Lung (tissue), 12 donors: ENCODE measurements around the gene TUBD1. TPM values are rescaled to one million over a fixed set of nuclear protein-coding genes. Genes with fewer than 3 reads are reported as not detected.
"Not testable (repeated sequence)": the region's sequence is repeated elsewhere in the genome, so short reads cannot be mapped to it uniquely, and the experiment has no call there.

Source experiments
- ATAC-seq: fragments of 200-7000 bp; cut with Tn5 transposase; one replicate; pipeline ENCODE4 v1.9.1; 2020; ENCODE audit warnings: moderate number of reproducible peaks; ENCODE audit not compliant: insufficient read depth, low FRiP score
- DNase-seq, 3 donors: peaks; one replicate each; pipeline ENCODE4 v3.0.0-alpha.2; 2013 to 2017
- H3K27ac ChIP-seq, 2 donors: one replicate each; pipeline ENCODE4 v1.5.1; 2013; ENCODE audit warnings: mild to moderate bottlenecking in 2 of 2, moderate library complexity in 2 of 2, control low read depth in 1 of 2, inconsistent platforms in 1 of 2, low read depth in 1 of 2, low read length in 1 of 2
- H3K27me3 ChIP-seq, 3 donors: one replicate each; pipeline ENCODE4 v1.5.1; 2013; ENCODE audit warnings: low read length in 2 of 3; ENCODE audit not compliant: control insufficient read depth in 3 of 3, insufficient read depth in 3 of 3
- H3K36me3 ChIP-seq, 4 donors: one replicate each; pipeline ENCODE4 v1.5.1; 2013; ENCODE audit warnings: low read length in 4 of 4, mild to moderate bottlenecking in 1 of 4, moderate library complexity in 1 of 4; ENCODE audit not compliant: control insufficient read depth in 4 of 4, insufficient read depth in 4 of 4
- H3K4me1 ChIP-seq, 5 donors: one replicate each; pipeline ENCODE4 v1.5.1; 2013; ENCODE audit warnings: low read length in 5 of 5, mild to moderate bottlenecking in 2 of 5, moderate library complexity in 1 of 5; ENCODE audit not compliant: control insufficient read depth in 5 of 5, insufficient read depth in 5 of 5
- H3K4me3 ChIP-seq: one replicate; pipeline ENCODE4 v1.5.1; 2013; ENCODE audit warnings: mild to moderate bottlenecking, control low read depth, moderate library complexity
- H3K9ac ChIP-seq, 2 donors: one replicate each; pipeline ENCODE4 v1.5.1; 2013; ENCODE audit warnings: low read length in 2 of 2, control low read depth in 1 of 2; ENCODE audit not compliant: insufficient read depth in 1 of 2
- H3K9me3 ChIP-seq, 4 donors: one replicate each; pipeline ENCODE4 v1.5.1; 2013; ENCODE audit warnings: low read length in 3 of 4, mild to moderate bottlenecking in 1 of 4, moderate library complexity in 1 of 4; ENCODE audit not compliant: control insufficient read depth in 4 of 4, insufficient read depth in 3 of 4
- WGBS, 2 donors: extraction: QIAGEN DNeasy Blood & Tissue Kit; methylation state at CpG; one replicate each; pipeline ENCODE4 v1.1.7; 2013; 5-methylcytosine and 5-hydroxymethylcytosine counted together
- polyA plus RNA-seq, 2 donors: library from polyadenylated mRNA; stranded (reverse); fragments of 200-250 nt; gene quantifications; one replicate each; pipeline ENCODE4 v1.2.1, GENCODE V29; 2013
- total RNA-seq, 2 donors: library from RNA; depleted of rRNA in 1 of 2; stranded (reverse); fragments of >200 nt in 1 of 2; gene quantifications; one replicate each; pipeline ENCODE4 v1.2.1, GENCODE V29; 2014 to 2021
- TF ChIP-seq, protein P1 (sequence below): IDR thresholded peaks from 2 replicates; pipeline ENCODE4 v1.5.1; 2012; ENCODE audit warnings: mild to moderate bottlenecking; ENCODE audit errors: control extremely low read depth, extremely low read depth
- donor health status: control.
- donor health status: control.
- donor health status: Bipolar disorder and iron deficiency.
- donor health status: healthy.
- donor health status: DM: yes; HTN: yes; CAD: no.

Gene TUBD1
- total and polyA plus RNA-seq, 4 donors, result 4.8 to 15.3 (median 5.4) TPM

DNA sequence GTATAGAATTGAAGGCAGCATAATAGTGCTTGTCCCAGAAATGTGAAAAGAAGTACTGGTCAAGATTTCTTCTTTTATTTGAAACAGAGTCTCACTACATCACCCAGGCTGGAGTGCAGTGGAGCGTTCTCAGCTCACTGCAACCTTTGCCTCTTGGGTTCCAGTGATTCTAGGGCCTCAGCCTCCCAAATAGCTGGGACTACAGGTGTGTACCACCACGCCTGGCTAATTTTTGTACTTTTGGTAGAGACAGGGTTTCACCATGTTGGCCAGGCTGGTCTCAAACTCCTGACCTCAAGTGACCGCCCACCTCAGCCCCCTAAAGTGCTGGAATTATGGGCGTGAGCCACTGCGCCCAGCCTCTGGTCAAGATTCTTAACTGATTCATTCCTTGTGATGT, 27.9 kb upstream of the TUBD1 start:
- H3K9me3 ChIP-seq, H3K9ac ChIP-seq, H3K27ac ChIP-seq, H3K4me3 ChIP-seq, ATAC-seq, H3K27me3 ChIP-seq, DNase-seq, H3K4me1 ChIP-seq: not testable (repeated sequence)
- H3K36me3 ChIP-seq, result peaks cover 13 to 26% (median 17%) of the 10 kb centered on the region in 4 donors
- WGBS, 2 donors, result 99% methylated on average over 5 of the region's 5 CpGs

DNA sequence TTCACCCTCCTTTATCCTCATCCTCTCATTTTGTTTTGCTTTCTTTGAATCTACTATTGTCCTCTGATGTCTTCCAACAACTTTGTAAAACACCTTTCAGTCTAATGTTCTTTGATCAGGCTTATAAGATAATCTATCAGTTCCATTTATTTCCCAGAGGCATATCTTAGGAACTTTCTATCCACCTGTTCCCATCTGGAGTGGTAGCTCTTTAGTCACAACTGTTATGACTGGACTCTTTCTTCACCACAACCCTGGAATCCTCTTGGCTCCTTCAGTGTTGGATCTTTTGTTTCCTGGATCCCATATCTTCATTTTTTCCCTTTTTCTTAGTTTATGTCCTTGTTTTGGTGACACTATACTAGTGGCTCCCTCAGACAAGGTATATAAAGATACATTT, 23.7 kb upstream of the TUBD1 start:
- no peaks in the 10 kb centered on the region for H3K27me3 ChIP-seq
- no peak for ATAC-seq
- H3K36me3 ChIP-seq, result peaks cover 11 to 32% (median 22%) of the 10 kb centered on the region in 4 donors

DNA sequence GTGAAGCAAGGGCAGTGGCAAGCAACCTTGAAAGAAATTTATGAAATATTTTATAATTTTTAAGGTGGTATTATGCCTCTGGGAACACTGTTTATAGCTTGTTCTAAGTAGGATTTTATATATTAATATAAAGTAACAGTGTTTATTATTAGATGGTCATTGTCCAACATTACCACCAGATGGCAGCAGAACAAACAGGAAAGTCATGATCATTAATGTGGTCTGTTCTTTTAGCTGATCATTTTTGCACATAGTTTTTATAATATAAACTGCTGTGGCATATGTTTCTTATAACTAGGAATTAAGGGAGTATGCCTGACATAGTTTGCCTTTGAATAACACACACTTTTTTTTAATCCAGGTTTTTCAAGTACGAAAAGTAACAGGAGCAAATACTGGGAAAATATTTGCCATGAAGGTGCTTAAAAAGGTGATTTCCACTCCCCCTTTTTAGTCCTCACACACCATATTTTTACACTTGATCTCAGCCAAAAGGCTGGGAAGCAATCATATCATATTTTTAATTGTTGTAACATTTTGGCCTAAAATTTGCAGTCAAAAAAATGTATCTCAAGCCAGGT, 21.6 kb upstream of the TUBD1 start:
- WGBS, 2 donors, result 77 to 97% methylated on average over 1 of the region's 1 CpG
- Histone ChIP-seq H3K9ac (no peak overlapping the region), H3K27ac (no peak overlapping the region), H3K36me3 (peaks cover 9 to 22% (median 14%) of the 10 kb centered on the region in 4 donors), H3K9me3 (no peaks in the 10 kb centered on the region), H3K4me3 (no peak overlapping the region), H3K4me1 (peaks cover 0 to 1% (median 0%) of the 10 kb centered on the region in 5 donors), H3K27me3 (no peaks in the 10 kb centered on the region)
- DNase-seq (peak in 2 of 3 donors; percentile 72 to 76), ATAC-seq (no peak)
- TF ChIP-seq, protein P1, sequence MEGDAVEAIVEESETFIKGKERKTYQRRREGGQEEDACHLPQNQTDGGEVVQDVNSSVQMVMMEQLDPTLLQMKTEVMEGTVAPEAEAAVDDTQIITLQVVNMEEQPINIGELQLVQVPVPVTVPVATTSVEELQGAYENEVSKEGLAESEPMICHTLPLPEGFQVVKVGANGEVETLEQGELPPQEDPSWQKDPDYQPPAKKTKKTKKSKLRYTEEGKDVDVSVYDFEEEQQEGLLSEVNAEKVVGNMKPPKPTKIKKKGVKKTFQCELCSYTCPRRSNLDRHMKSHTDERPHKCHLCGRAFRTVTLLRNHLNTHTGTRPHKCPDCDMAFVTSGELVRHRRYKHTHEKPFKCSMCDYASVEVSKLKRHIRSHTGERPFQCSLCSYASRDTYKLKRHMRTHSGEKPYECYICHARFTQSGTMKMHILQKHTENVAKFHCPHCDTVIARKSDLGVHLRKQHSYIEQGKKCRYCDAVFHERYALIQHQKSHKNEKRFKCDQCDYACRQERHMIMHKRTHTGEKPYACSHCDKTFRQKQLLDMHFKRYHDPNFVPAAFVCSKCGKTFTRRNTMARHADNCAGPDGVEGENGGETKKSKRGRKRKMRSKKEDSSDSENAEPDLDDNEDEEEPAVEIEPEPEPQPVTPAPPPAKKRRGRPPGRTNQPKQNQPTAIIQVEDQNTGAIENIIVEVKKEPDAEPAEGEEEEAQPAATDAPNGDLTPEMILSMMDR, result peak; percentile 9

More for the DNA sequence above, 23.7 kb upstream of the TUBD1 start:
- DNase-seq, result no peak
- no peak overlapping the region for H3K4me3 ChIP-seq
- no peaks in the 10 kb centered on the region for H3K9me3 ChIP-seq
- no peak overlapping the region for H3K9ac ChIP-seq
- H3K27ac ChIP-seq, result no peak overlapping the region
- TF ChIP-seq, protein P1, result no peak
- H3K4me1 ChIP-seq, result peaks cover 0 to 1% (median 0%) of the 10 kb centered on the region in 5 donors

DNA sequence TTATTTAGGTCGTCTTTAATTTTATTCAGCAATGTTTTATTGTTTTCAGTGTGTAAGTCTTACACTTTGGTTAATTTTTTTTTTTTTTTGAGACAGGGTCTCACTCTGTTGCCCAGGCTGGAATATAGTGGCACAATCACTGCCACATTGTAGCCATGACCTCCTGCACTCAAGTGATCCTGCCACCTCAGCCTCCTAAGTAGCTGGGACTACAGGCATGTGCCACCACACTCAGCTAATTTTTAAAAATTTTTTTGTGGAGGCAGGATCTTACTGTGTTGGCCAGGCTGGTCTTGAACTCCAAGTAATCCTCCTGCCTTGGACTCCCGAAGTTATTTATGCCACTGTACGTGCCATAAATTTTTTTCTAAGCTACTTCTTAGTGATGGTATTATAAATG, 14.7 kb upstream of the TUBD1 start:
- Histone ChIP-seq H3K4me1 (no peaks in the 10 kb centered on the region), H3K4me3 (no peak overlapping the region), H3K9me3 (no peaks in the 10 kb centered on the region), H3K27me3 (no peaks in the 10 kb centered on the region), H3K27ac (no peak overlapping the region), H3K36me3 (peaks cover 0 to 8% (median 2%) of the 10 kb centered on the region in 4 donors), H3K9ac (no peak overlapping the region)
- DNase-seq, result no peak
- ATAC-seq, result no peak
- 94 to 95% methylated on average over 3 of the region's 3 CpGs for WGBS, 2 donors
- TF ChIP-seq, protein P1, result no peak
